Inflammatory macrophage (primary cell): Measurements from ENCODE around the gene WIPF3.
"Not testable (repeated sequence)": the region's sequence is repeated elsewhere in the genome, so short reads cannot be mapped to it uniquely, and the experiment has no call there.

Source experiments
- DNase-seq, 2 donors: peaks; one replicate each; pipeline ENCODE4 v3.0.0-alpha.2; 2020 to 2022

The WIPF3 gene

GRCh38 chr7:29882481-29882880, 76.2 kb downstream of the WIPF3 start:
- no peak for DNase-seq

- no peak for DNase-seq
These were observed 77.4 kb downstream of the WIPF3 start for GRCh38 chr7:29883462-29884398.

- no peak for DNase-seq
These were observed 78.3 kb downstream of the WIPF3 start for GRCh38 chr7:29884399-29885272.

GRCh38 chr7:29885626-29886025, 79.3 kb downstream of the WIPF3 start:
- no peak for DNase-seq

GRCh38 chr7:29886827-29887226, 80.5 kb downstream of the WIPF3 start:
- no peak for DNase-seq

GRCh38 chr7:29888006-29888405, 81.7 kb downstream of the WIPF3 start:
- no peak for DNase-seq

GRCh38 chr7:29889288-29889687, 83.0 kb downstream of the WIPF3 start:
- no peak for DNase-seq

GRCh38 chr7:29890251-29890650, 83.9 kb downstream of the WIPF3 start:
- DNase-seq, result no peak

GRCh38 chr7:29890786-29891185, 84.5 kb downstream of the WIPF3 start:
- not testable (repeated sequence) for DNase-seq

- DNase-seq, result no peak
These were observed 85.5 kb downstream of the WIPF3 start for GRCh38 chr7:29891766-29892165.

- no peak for DNase-seq
These were observed 85.9 kb downstream of the WIPF3 start for GRCh38 chr7:29892231-29892630.

- no peak for DNase-seq
These were observed 87.2 kb downstream of the WIPF3 start for GRCh38 chr7:29893351-29893965.

- no peak for DNase-seq
These were observed 87.9 kb downstream of the WIPF3 start for GRCh38 chr7:29894256-29894655.

- no peak for DNase-seq
These were observed 89.3 kb downstream of the WIPF3 start for GRCh38 chr7:29895559-29895958.

- DNase-seq, result no peak
These were observed 90.5 kb downstream of the WIPF3 start for GRCh38 chr7:29896685-29897411.

GRCh38 chr7:29898301-29898700, 92.0 kb downstream of the WIPF3 start:
- no peak for DNase-seq

GRCh38 chr7:29900745-29901144, 94.4 kb downstream of the WIPF3 start:
- DNase-seq, result no peak

GRCh38 chr7:29906200-29907022, 100.1 kb downstream of the WIPF3 start:
- DNase-seq, result no peak

- no peak for DNase-seq
These were observed 107.9 kb downstream of the WIPF3 start for GRCh38 chr7:29914180-29914579.

GRCh38 chr7:29915481-29916215, 109.3 kb downstream of the WIPF3 start:
- DNase-seq, result no peak

- no peak for DNase-seq
These were observed 111.3 kb downstream of the WIPF3 start for GRCh38 chr7:29917641-29918040.
